GM20431 (cell line): ENCODE results near the gene RSRC1.

Experiments used
- in situ Hi-C: fragments of 300-500 bp; cut with MseI, MboI; formaldehyde crosslinking; loops from one replicate; pipeline ENCODE4 v1.15.0; 2020; ENCODE audit warnings: low sequenced_read_pairs; ENCODE audit not compliant: unreplicated experiment

The RSRC1 gene

DNA sequence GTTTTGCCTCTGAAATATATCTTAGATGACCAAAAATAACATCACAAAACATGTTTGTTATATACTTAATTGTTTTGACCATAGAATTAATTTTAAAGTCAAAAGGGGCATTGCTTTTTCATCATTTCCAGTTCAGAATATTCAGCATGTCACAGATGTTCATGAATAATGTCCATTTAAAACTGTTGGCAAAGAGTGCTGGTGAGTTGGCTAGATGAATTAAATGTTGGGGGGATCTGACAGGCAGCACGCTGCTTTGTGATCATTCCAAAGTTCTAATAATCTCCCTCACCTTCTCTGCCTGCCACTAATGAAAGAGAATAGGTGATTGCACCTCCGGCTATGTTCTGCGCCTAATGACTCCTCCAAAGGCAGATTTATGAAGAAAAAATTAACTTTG lies 321.9 kb downstream of the RSRC1 start:
- in situ Hi-C loops: loop anchor here (25.0 kb wide), 2 partner anchors 345 to 570 kb away; no protein-coding TSS in a partner anchor

DNA sequence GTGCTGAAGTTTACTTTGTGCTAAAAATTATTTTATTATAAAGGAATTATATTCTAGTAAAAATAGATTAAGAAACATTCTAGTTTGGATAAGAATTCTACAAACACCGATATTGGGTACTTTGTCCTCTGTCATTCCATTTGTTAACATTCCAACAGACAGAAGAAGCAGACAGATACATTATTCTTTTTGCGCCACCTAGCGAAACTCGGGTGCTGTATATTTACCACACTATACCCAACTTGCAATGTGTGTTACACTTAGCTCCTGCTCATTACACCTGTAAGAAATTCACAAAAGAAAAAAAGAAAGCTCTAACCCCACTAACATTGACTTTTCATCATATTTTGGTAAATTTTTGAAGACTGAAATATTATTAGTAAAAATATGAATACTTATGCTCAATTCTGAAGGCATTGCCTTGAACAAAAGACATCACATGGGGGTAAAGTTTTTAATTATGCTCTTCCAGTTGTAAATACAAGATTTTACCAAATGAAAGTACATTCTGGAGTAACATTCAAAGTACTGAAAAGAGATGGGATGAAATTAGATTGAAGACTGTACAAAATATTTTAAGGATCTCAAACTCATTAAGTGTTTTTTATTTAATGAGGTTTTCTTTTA lies 324.6 kb downstream of the RSRC1 start:
- in situ Hi-C loops: loop anchor here (25.0 kb wide), 2 partner anchors 347 to 572 kb away; no protein-coding TSS in a partner anchor

- in situ Hi-C loops: loop anchor here (25.0 kb wide), 2 partner anchors 356 to 581 kb away; no protein-coding TSS in a partner anchor
Observed at GRCh38 chr3:158443632-158444031, 333.7 kb downstream of the RSRC1 start.

- in situ Hi-C loops: loop anchor here (25.0 kb wide), 2 partner anchors 360 to 585 kb away; no protein-coding TSS in a partner anchor
Observed at GRCh38 chr3:158447408-158447807, 337.5 kb downstream of the RSRC1 start.

DNA sequence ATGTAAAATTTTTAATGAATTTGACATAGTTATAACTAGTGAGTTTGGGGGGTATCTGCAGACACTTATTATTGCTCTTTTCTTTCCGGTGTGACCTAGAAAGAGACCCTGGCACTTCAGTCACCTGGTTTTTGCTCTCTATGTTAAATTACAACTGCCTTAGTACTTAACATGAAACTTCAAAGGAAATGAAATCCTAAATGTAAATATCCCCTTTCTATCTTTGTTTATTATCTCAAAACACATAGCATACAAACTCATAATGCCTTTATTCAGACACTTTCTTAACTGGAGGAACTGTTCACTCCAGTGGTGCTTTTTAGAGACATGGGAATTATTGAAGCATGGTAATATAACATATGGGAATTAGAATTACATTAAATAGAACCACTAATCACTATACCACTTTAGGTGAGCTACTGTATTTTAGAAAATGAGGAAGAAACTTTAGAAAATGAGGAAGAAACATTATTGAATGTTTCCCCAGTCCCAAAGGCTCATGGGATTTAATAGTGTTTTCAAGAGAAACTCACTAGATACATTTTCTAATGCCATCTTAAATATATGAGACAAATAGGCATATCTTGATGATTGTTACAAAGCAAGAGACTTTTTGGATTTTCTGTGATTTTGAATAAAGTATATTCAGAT lies 341.6 kb downstream of the RSRC1 start:
- in situ Hi-C loops: no loop called here

DNA sequence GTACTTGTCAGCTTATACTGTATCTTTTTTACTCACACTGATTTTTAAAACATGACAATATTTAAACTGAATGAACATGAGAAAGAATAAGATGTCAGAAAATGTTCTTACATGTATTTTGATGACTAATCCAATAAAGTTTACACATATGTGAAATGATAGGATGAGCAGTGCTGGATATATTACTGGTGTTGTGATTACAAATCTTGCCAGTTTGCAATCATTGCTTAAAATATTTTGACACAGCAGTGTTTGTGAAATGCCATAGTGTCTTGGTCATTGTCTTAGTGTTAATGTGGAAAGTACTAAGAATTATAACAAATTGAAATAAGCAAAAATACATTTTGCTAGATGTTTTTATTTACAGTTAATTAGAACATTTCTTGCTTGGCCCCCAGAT lies 342.4 kb downstream of the RSRC1 start:
- in situ Hi-C loops: no loop called here

DNA sequence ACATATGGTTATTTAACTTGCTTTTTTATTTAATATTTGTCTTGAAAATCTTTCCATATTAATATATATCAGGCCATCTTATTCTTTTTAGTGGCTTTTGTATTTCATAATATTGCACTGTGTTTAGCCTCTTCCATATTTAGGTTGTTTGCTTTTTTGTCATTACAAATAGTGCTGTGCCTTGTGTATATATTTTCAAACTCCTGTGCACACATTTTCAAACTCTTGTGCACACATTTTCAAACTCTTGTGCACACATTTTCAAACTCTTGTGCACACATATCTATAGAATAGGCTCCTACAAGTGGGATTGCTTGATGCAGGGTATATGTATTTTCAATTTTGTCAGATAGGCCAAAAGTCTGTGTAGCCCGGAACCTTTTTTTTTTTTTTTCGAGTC lies 343.1 kb downstream of the RSRC1 start:
- in situ Hi-C loops: no loop called here

- in situ Hi-C loops: no loop called here
Observed at GRCh38 chr3:158453865-158454264, 344.0 kb downstream of the RSRC1 start.

DNA sequence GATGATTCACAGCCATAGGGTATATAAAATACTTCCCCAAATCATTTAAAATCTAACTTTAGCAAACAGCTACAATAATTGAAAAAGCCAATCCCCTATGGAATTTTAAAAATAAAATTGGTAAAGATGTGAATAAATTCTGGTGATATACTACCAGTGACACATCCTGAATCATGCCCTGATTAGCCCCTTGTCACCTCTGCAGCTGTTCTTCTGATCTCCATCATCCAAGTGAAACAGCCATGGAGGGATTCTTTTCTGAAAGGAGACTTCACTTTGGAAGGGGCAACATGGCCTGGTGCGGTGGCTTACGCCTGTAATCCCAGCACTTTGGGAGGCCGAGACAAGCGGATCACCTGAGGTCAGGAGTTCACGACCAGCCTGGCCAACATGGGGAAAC lies 345.5 kb downstream of the RSRC1 start:
- in situ Hi-C loops: no loop called here

DNA sequence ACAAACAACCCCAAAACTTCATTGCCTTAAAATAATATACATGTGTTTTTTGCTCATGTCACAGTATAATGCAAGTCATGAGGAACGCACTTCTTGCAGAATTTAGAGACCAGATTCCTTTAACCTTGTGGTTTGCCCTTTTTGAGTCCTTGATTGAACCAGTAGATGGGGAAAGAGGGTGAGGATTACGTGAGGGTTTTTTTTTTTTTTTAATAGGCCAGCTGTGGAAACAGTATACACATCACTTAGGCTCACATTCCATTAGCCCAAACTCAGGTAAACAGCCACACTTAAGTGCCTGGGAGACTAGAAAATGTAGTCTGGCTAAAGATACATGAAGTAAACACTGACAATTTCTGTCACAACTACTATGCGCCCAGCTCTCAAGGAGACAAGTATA lies 346.2 kb downstream of the RSRC1 start:
- in situ Hi-C loops: no loop called here

- in situ Hi-C loops: no loop called here
Observed at GRCh38 chr3:158458464-158458863, 348.6 kb downstream of the RSRC1 start.

- in situ Hi-C loops: no loop called here
Observed at GRCh38 chr3:158460926-158461325, 351.0 kb downstream of the RSRC1 start.

DNA sequence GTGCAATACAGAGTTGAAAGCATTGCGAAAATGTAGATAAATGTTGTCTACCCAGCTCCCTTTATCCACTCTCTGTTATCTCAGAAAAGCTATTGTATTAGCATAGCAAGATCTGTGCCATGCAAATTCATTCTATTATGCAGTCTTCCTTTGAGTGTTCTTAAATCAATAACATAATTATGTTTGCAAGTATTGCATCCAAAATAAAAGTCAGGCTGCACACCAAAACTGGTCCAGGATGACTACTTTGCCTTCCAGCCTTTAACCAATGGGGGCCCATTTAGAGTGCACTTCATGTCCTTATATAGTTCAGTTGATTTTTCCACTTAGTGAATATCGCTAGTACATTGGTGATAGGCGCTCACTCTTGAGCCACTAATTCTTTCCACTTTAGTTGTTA lies 353.7 kb downstream of the RSRC1 start:
- in situ Hi-C loops: no loop called here

DNA sequence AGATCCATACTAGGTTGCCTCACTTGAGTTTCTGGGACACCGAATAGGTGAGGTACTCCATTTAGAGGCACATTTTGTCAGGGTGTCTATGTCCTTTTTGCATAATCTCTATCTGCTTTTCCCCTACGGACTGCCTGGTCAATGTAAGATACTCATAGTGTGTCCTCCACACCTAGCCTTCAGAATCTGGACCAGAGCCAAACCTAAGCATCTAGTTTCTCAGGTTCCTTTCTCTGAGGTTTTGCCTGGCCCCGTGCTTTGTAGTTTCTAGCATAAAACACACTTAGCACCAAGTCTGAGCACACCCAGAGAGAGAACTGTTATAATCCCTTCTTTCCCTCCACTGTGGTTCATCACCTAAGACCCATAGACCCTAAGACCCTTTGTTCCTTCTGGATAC lies 355.2 kb downstream of the RSRC1 start:
- in situ Hi-C loops: no loop called here

GRCh38 chr3:158470944-158471638 lies 361.2 kb downstream of the RSRC1 start:
- in situ Hi-C loops: no loop called here

- in situ Hi-C loops: no loop called here
Observed at GRCh38 chr3:158471639-158472294, 361.9 kb downstream of the RSRC1 start.

GRCh38 chr3:158479051-158479450 lies 369.2 kb downstream of the RSRC1 start:
- in situ Hi-C loops: no loop called here

DNA sequence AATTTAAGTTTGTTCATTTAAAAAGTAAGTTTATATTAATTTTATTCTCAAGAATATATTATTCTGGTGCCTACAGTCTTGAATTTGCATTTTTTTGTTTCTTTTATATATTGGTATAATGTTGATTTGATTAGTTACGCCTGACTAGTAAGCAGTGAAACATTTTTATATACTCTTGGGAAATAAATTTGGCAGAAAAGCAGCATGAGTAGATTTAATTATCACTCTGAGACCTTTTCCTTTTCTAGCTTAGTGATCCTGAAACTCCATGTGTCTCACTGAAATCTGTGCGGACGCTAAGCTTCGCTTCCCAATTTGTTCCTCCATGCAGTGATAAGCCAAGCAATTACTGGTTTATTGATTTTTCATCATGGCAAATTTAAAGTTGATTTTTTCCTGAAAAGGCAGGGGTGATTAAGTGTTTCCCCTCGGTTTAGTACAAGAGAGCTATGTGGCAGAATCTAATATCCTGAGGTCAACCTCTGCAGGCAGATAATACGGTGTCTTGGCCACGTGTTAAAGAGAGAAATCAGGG lies 373.9 kb downstream of the RSRC1 start:
- in situ Hi-C loops: no loop called here

DNA sequence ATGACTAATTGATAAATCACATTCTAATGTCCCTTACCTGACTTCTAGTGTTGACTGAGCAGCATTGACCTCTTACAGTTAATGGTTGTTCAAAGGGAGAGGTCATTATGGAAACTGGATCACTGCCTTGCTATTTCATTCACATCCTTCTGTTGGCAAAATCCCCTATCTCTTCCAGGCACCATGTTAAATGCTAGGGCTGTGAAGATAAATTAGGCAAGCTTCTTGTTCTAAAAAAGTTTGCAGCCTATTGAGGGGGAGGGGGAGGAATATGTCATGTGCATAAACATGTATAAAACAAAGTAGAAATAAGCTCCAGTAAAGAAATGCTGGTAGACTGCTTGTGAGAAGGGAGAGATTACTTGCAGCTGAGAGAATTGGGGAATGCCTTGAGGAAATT lies 376.3 kb downstream of the RSRC1 start:
- in situ Hi-C loops: no loop called here

- in situ Hi-C loops: no loop called here
Observed at GRCh38 chr3:158488670-158489069, 378.8 kb downstream of the RSRC1 start.
